ENCODE measurements around the gene FYB2. TPM values are rescaled to one million over a fixed set of nuclear protein-coding genes. Genes with fewer than 3 reads are reported as not detected.

The FYB2 gene
- total RNA-seq, 1 experiment from 2014 or later: 0.48 TPM

- Histone ChIP-seq H3K9me3 (ENCODE audit: control insufficient read depth, low read depth, low read length) (no peaks in the 10 kb centered on the region), H2BK5ac (ENCODE audit: insufficient read length, low read length) (no peak overlapping the region), H3K4me1 (ENCODE audit: insufficient read depth, low read length) (no peaks in the 10 kb centered on the region), H3K27me3 (ENCODE audit: insufficient read depth, low read length) (no peaks in the 10 kb centered on the region), H2AK5ac (ENCODE audit: insufficient read length, low read length) (no peak overlapping the region), H2BK20ac (ENCODE audit: low read depth, low read length, poor library complexity, severe bottlenecking) (no peak overlapping the region), H2BK12ac (ENCODE audit: insufficient read length, low read depth, low read length) (no peak overlapping the region), H3K79me2 (ENCODE audit: insufficient read depth, low read length) (no peaks in the 10 kb centered on the region), H4K91ac (ENCODE audit: insufficient read length, low read depth, low read length) (no peak overlapping the region), H2BK120ac (ENCODE audit: low read depth, low read length, poor library complexity, severe bottlenecking) (no peak overlapping the region), H3K23ac (ENCODE audit: insufficient read length, low read depth, low read length) (no peak overlapping the region), H3K4ac (ENCODE audit: low read depth, low read length) (no peak overlapping the region), H3T11ph (ENCODE audit: low read length) (no peak overlapping the region), H3K14ac (ENCODE audit: insufficient read depth, low read length) (no peak overlapping the region), H4K20me1 (ENCODE audit: control insufficient read depth, insufficient read depth, insufficient read length) (no peaks in the 10 kb centered on the region), H3K27ac (ENCODE audit: insufficient read length, low read depth, low read length) (no peak overlapping the region), H2BK15ac (ENCODE audit: low read depth, low read length) (no peak overlapping the region), H3K23me2 (ENCODE audit: insufficient read length, low read depth, low read length, poor library complexity, severe bottlenecking) (no peaks in the 10 kb centered on the region), H3K56ac (ENCODE audit: insufficient read length, low read depth, low read length) (no peak overlapping the region), H3K79me1 (ENCODE audit: insufficient read depth, low read depth, low read length, poor library complexity, severe bottlenecking) (no peaks in the 10 kb centered on the region), H4K8ac (replicated peaks; ENCODE audit: insufficient read length, low read depth, low read length) (no peak overlapping the region), H3K18ac (ENCODE audit: insufficient read length, low read depth, low read length) (no peak overlapping the region), H3K9ac (ENCODE audit: extremely low read depth, insufficient read length, low read length) (no peak overlapping the region), H4K5ac (ENCODE audit: insufficient read length, low read depth, low read length) (no peak overlapping the region), H2AFZ (ENCODE audit: low read length) (no peak overlapping the region), H3K4me2 (ENCODE audit: insufficient read depth, insufficient read length, low read length) (no peak overlapping the region)
- TF ChIP-seq CTCF (conservative IDR thresholded peaks at IDR 0.05): no peak
- DNase-seq: no peak
- Mint-ChIP-seq H3K9me3 (peaks cover 0 to 3% of the 10 kb centered on the region in 2 experiments; a peak in 3 of 5 replicates), H3K27me3 (ENCODE audit: low read depth) (peaks cover 9% of the 10 kb centered on the region), H3K4me3 (no peak overlapping the region), H3K4me1 (peaks cover 33 to 34% of the 10 kb centered on the region in 2 experiments), H3K27ac (no peak overlapping the region), H3K36me3 (ENCODE audit: insufficient read depth in 1 of 3, low read depth in 3 of 3) (0 out of 7 replicates have a peak, but pooled peaks cover 0 to 4% (median 0%) of the 10 kb centered on the region in 3 experiments)
- no CpG with 5 or more reads among the region's 1 CpG for WGBS (ENCODE audit: extremely low coverage, insufficient read length, low lambda C conversion rate)
Measured at GRCh38 chr1:56816264-56816663, 2.9 kb downstream of the FYB2 start.

Data from H9 (cell line).